GM19468 (cell line): Measurements from ENCODE around the gene WFS1.

Experiments
- ATAC-seq: cut with Tn5 transposase; IDR thresholded peaks from one replicate; pipeline ENCODE4 v1.9.1; 2021; ENCODE audit warnings: mild to moderate bottlenecking, moderate library complexity, moderate number of reproducible peaks; ENCODE audit not compliant: unreplicated experiment; ENCODE audit errors: extremely low read depth

WFS1 gene

DNA sequence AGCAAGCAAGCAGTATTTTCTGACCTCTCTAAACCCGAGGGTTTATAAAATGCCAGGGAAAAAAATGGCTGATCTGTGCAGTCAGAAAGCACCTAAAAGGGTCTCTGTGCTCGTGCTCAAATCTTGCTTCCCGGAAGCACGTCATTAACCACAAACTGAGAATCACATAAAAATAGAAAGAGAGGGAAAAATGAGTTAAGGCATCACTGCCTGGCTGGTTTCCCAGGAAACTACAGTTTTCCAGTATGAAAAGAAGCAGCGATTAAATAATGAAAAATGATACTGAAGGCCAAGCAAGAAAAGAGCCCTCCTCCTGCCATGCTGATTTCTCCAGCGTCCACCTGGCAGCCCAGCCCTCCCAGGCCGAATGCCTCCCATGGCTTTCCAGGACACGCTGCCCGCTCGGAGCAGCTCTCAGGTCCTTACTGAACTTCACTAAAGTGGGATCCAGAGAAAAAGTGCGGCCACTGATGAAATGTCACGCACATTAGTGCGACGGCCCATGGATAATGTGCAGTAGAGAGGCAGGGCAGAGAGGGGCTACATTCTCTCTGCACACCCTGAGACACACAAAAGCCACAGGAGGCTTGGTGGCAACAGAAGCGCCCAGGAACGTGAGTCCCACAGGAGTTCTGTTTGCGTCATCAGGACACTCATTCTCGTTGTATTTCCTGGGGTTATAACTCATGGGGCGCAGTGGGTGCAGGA is 80.4 kb downstream of the WFS1 start:
- ATAC-seq = no peak

DNA sequence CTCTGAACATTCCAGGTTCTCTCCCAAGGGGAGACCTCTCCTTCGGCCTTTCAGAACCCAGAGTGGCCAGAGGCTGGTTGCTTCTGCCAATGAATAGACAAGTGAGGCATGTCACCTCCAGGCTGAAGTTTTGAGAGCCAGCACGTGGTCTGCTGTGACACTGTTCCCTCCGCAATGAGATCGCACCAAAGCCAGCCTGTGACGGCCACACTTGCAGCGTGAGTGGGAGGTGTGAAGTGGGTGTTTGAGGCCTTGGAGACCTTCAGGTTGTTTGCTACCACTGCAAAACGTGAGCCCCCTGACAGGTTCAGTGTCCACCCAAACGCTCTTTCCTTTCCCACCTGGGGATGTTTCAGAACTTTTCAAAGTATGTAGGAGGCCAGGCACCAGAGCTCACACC is 81.0 kb downstream of the WFS1 start:
- ATAC-seq = no peak

DNA sequence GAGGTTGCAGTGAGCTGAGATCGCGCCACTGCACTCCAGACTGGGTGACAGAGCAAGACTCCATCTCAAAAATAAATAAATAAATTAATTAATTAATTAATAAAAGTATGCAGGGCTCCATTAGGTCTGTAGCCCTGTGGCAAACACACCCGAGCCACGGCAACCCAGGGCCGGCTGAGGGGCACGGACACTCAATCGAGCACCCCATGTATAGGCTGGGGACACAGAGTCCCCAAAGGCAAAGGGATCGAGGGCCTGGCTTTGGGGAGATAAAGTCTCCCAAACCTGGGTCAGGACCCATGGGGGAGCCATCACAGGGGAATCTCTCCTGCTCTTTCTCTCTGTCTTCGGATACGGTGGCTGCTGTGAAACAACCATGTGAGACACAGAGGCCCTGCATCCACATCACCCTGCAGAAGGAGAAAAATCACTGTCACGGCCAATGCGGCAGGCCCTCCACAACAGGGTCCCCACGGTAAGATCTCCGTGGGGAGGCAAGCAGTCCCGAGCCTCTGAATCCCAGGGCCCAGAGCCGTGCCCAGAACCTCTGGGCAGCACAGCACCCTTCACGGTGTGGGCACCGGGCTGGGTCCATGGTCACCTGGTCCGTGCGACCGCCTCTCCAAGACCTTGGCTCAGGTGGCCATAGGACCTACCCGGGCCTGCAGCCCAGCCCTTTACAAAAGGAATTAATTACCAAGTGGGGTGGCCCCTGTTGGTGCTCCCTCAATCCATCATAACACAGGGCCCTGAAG is 81.8 kb downstream of the WFS1 start:
- ATAC-seq = no peak

DNA sequence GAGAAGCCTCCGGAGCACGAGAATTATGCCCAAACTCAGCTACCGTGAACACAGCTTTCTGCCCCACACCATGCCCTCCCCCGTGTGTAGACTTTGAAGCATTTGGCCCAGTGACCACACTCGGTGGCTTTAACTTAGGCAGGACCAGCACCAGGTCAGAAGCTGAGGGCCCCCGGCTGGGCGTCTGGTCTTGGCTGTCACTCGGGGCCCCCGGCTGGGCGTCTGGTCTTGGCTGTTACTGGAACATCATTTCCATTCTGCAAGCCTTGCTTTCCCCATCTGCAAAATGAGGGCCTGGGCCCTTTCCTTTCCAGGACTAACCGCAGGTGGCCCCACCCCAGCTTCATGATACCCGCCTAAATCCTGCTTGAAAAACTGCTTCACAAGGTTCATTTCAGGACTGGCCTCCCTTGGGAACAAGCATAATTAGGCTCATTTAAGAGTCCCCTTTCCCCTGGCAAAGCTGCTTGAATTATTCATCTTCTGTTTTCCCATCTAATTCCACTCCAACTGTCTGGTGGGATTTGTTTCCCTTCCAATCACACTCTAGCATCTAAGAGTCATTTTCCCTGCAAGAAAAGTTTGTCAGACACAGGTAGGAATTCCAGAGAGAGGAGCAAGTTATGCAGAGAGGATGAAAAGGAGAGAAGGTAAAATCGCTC is 82.5 kb downstream of the WFS1 start:
- ATAC-seq = no peak
